Measurements from ENCODE around the gene SH2D3C. TPM values are rescaled to one million over a fixed set of nuclear protein-coding genes. Genes with fewer than 3 reads are reported as not detected.

SH2D3C gene
- total RNA-seq, 1 experiment from 2014 or later: 0.79 TPM

DNA sequence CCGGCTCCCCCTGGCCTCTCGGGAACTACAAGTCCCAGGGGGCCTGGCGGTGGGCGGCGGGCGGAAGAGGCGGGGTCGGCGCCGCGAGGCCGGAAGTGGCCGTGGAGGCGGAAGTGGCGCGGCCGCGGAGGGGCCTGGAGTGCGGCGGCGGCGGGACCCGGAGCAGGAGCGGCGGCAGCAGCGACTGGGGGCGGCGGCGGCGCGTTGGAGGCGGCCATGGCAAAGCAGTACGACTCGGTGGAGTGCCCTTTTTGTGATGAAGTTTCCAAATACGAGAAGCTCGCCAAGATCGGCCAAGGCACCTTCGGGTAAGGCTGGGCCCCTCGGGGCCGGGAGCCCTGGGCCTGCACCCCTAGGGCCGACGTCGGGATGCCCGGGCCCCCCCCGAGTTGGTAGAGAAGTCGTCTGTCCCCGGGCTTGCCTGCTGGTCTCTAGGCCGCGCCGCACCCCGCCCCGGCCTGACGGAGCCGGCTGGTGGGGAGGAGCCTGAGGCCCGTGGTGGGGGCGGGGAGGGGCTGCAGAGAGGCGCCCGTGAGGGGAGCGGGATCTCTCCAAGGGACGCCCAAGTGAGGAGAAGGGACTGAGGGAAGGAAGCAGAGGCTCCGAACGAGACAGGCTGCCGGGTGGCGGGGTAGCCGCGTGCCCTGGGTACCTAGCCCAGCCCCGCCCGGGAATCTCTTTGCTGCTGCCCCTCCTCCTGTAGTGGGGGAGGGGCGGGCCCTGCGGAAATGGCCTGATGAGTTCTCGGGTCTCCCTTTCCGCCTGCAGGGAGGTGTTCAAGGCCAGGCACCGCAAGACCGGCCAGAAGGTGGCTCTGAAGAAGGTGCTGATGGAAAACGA is 7.7 kb upstream of the SH2D3C start, which contains the start of gene CDK9:
CDK9 (plus strand) TSS at position 102 of the 840 bp plus-strand sequence; CDS start at position 217, 115 bp downstream.
- H3K79me2 ChIP-seq (ENCODE audit: low read depth): peaks cover 46% of the 10 kb centered on the region
- TF ChIP-seq EZH2 (IDR thresholded peaks at IDR 0.05; ENCODE audit: low read depth): no peak
- TF ChIP-seq, protein P1, sequence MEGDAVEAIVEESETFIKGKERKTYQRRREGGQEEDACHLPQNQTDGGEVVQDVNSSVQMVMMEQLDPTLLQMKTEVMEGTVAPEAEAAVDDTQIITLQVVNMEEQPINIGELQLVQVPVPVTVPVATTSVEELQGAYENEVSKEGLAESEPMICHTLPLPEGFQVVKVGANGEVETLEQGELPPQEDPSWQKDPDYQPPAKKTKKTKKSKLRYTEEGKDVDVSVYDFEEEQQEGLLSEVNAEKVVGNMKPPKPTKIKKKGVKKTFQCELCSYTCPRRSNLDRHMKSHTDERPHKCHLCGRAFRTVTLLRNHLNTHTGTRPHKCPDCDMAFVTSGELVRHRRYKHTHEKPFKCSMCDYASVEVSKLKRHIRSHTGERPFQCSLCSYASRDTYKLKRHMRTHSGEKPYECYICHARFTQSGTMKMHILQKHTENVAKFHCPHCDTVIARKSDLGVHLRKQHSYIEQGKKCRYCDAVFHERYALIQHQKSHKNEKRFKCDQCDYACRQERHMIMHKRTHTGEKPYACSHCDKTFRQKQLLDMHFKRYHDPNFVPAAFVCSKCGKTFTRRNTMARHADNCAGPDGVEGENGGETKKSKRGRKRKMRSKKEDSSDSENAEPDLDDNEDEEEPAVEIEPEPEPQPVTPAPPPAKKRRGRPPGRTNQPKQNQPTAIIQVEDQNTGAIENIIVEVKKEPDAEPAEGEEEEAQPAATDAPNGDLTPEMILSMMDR (conservative IDR thresholded peaks at IDR 0.05): no peak
- H4K20me1 ChIP-seq (ENCODE audit: insufficient read depth): peaks cover 50% of the 10 kb centered on the region
- H3K4me1 ChIP-seq (replicated peaks; ENCODE audit: insufficient read depth): peaks cover 8% of the 10 kb centered on the region
- H3K4me3 ChIP-seq: peak within 1 kb of the TSS; percentile 99
- H3F3A ChIP-seq (ENCODE audit: insufficient read depth, low read depth): peaks cover 34% of the 10 kb centered on the region
- peaks cover 30% of the 10 kb centered on the region for H3K36me3 ChIP-seq (ENCODE audit: low read depth)
- TSS peak; percentile 45 for BruUV-seq (replicated peaks)
- no peaks in the 10 kb centered on the region for H3K9me3 ChIP-seq (ENCODE audit: insufficient read depth, low read depth)
- peak within 1 kb of the TSS; percentile 72 for H3K27ac ChIP-seq
- peak; percentile 66 to 95 for DNase-seq
- ChIA-PET CTCF (interaction anchor here (0.6 to 0.9 kb wide), 8 partner anchors 51 to 343 kb away, joined by 3 to 9 read pairs (median 6); partner anchors contain the start of genes ENG and TOR2A), POLR2A (ENCODE audit: unreplicated experiment) (interaction anchor here (0.6 to 1.6 kb wide), 6 partner anchors 15 to 208 kb away, joined by 3 to 23 read pairs (median 5); partner anchors contain the start of gene FPGS)
- intact Hi-C loops (cut with micrococcal nuclease; ENCODE audit: unreplicated experiment): loop anchor here (1.0 to 5.0 kb wide), 6 partner anchors 17 to 195 kb away; partner anchors contain the start of genes ST6GALNAC4 and TOR2A
- peak within 1 kb of the TSS; percentile 73 for H3K4me2 ChIP-seq
- H3K9me2 ChIP-seq (ENCODE audit: insufficient read depth): no peaks in the 10 kb centered on the region
- no peaks in the 10 kb centered on the region for H3K27me3 ChIP-seq (ENCODE audit: insufficient read depth, low read depth)
- H2AFZ ChIP-seq: peak within 1 kb of the TSS; percentile 77

DNA sequence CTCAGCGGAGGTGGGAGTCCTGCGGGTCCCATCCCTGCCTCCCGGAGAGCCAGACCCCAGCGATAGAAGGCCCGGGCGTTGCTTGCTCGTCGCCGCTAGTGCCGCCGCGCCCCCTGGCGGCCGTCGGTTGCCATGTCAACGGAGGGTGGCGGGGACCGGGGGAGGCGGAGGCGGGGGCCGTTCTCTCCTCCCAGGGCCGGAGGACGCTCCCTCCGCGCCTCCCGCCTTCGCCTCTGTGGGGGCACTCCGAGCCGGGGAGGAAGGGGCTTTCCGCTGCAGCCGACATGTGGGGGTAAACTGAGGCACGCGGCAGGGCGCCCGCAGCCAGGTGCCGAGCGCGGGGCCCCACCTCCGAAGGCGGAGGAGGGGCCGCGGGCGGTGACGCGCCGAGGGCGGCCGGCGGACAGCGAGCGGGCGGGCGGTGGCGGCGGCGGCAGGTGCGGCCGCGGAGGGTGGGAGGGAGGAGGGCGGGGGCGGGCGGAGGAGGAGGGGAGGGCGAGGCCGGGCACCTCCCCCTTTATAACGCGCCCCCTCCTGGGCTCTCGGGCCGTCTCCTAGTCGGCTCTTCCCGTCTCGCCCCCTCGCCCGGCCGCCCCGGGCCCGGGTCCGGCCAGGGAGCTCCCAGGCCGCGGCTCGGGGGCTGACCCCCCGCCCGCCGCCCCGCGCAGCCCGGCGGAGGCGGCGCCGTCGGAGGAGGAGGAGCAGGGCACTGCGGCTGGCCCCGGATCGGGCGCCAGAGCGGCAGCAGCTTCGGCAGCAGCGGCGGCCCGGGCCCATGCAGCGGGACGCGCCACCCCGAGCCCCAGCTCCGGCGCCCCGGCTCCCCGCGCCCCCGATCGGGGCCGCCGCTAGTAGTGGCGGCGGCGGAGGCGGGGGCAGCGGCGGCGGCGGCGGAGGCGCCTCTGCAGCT is 6.8 kb upstream of the SH2D3C start:
- ChIA-PET CTCF (interaction anchor here (0.6 to 1.4 kb wide), 10 partner anchors 14 to 343 kb away, joined by 3 to 9 read pairs (median 4); partner anchors contain the start of genes ENG and TOR2A), POLR2A (ENCODE audit: unreplicated experiment) (interaction anchor here (0.6 to 1.6 kb wide), 6 partner anchors 14 to 207 kb away, joined by 3 to 23 read pairs (median 5); partner anchors contain the start of gene FPGS)
- TSS peak; percentile 40 for BruUV-seq (replicated peaks)
- TF ChIP-seq EZH2 (IDR thresholded peaks at IDR 0.05; ENCODE audit: low read depth): no peak
- TF ChIP-seq, protein P1 (conservative IDR thresholded peaks at IDR 0.05): peak; percentile 94
- Histone ChIP-seq H3K9me2 (ENCODE audit: insufficient read depth) (no peaks in the 10 kb centered on the region), H3K27me3 (ENCODE audit: insufficient read depth, low read depth) (no peaks in the 10 kb centered on the region), H3K4me2 (peak overlapping the region; percentile 63), H3F3A (ENCODE audit: insufficient read depth, low read depth) (peaks cover 25% of the 10 kb centered on the region), H3K9me3 (ENCODE audit: insufficient read depth, low read depth) (no peaks in the 10 kb centered on the region), H3K79me2 (ENCODE audit: low read depth) (peaks cover 44% of the 10 kb centered on the region), H4K20me1 (ENCODE audit: insufficient read depth) (peaks cover 41% of the 10 kb centered on the region), H3K4me1 (replicated peaks; ENCODE audit: insufficient read depth) (peaks cover 8% of the 10 kb centered on the region), H3K36me3 (ENCODE audit: low read depth) (peaks cover 28% of the 10 kb centered on the region), H2AFZ (peak overlapping the region; percentile 74; the same call in 1 of the 2 replicates), H3K4me3 (peak overlapping the region; percentile 99), H3K27ac (no peak overlapping the region)
- peak; percentile 47 to 91 for DNase-seq
- intact Hi-C loops (cut with micrococcal nuclease; ENCODE audit: unreplicated experiment): loop anchor here (1.0 to 5.0 kb wide), 4 partner anchors 45 to 194 kb away; partner anchors contain the start of genes ST6GALNAC4 and TOR2A
